Type B pancreatic cell (in vitro differentiated cells): ENCODE results near the gene GNAI1. TPM values are rescaled to one million over a fixed set of nuclear protein-coding genes. Genes with fewer than 3 reads are reported as not detected.

Experiments used
- DNase-seq: peaks from one replicate; pipeline ENCODE4 v3.0.0; 2021; ENCODE audit warnings: mixed read lengths; ENCODE audit not compliant: unreplicated experiment; ENCODE audit errors: extremely low spot score
- H3K27ac Mint-ChIP-seq: 2 replicates; pipeline ENCODE4 v1.8.0; 2021; ENCODE audit warnings: mild to moderate bottlenecking, mixed read lengths
- H3K27me3 Mint-ChIP-seq: 2 replicates; pipeline ENCODE4 v1.8.0; 2021; ENCODE audit warnings: mixed read lengths
- H3K36me3 Mint-ChIP-seq: 2 replicates; pipeline ENCODE4 v1.8.0; 2021; ENCODE audit warnings: mixed read lengths
- H3K4me1 Mint-ChIP-seq: one replicate; pipeline ENCODE4 v1.8.0; 2021; ENCODE audit warnings: mixed read lengths; ENCODE audit not compliant: unreplicated experiment
- H3K4me3 Mint-ChIP-seq: 2 replicates; pipeline ENCODE4 v1.8.0; 2021; ENCODE audit warnings: mild to moderate bottlenecking, mixed read lengths
- H3K9me3 Mint-ChIP-seq: 2 replicates; pipeline ENCODE4 v1.8.0; 2021; ENCODE audit warnings: mixed read lengths
- CTCF ChIP-seq: fragments of 200-600 bp; sonication (generic); conservative IDR thresholded peaks from 2 replicates; pipeline ENCODE4 v1.5.0; 2021; ENCODE audit warnings: antibody characterized with exemption, mild to moderate bottlenecking
- total RNA-seq: library from RNA; stranded (reverse); gene quantifications from 2 replicates; pipeline ENCODE4 v1.2.1, GENCODE V29; 2021; ENCODE audit warnings: low replicate concordance

GNAI1 gene
- total RNA-seq, 1 donor from 2014 or later = 39.2 TPM

DNA sequence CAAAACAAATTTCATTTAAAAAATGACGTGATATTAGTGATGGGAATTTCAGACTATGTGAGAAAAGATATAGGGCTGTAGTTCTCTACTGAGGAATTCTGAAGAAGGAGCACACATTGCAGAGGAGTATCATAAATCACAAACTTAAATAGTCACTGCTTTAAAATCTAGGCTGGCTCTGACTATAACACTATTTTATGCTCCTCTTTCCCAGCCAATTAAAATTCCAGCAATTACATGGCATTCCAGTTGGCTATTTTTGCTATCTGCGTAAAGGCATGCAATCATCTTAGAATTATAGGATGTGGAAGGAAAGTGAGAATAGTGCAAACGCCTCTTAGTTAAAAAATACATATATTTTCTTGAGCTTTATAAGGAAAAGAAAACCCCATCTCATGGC lies 123.1 kb downstream of the GNAI1 start:
- Mint-ChIP-seq H3K27me3 (peaks cover 3% of the 10 kb centered on the region), H3K36me3 (no peaks in the 10 kb centered on the region), H3K27ac (no peak overlapping the region), H3K4me3 (no peak overlapping the region), H3K4me1 (no peaks in the 10 kb centered on the region), H3K9me3 (no peaks in the 10 kb centered on the region)
- TF ChIP-seq CTCF = no peak
- DNase-seq = no peak

DNA sequence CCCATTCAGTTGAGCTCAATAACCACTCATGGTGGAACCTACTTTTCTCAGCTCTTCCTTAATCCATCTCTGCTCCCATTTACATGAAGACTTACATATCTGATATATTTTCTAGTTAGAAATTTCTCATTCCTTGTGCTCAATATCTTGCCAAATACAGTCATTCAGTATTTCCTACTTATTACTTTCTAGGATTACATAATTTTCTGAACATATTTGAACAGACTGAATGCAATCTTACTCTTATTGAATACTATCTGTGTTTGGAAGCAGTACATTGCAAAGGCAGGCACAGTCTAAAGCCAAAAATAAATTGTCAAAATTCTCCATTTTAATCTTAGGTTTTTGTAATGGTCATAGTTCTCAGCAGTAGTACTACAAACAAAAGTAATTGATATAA lies 126.0 kb downstream of the GNAI1 start:
- no peak for DNase-seq
- H3K4me1 Mint-ChIP-seq = no peaks in the 10 kb centered on the region

GRCh38 chr7:80263333-80263732 lies 128.7 kb downstream of the GNAI1 start:
- no peaks in the 10 kb centered on the region for H3K4me1 Mint-ChIP-seq
- no peak for TF ChIP-seq CTCF
- H3K9me3 Mint-ChIP-seq = no peaks in the 10 kb centered on the region
- DNase-seq = no peak
- H3K27me3 Mint-ChIP-seq = no peaks in the 10 kb centered on the region
- H3K4me3 Mint-ChIP-seq = no peak overlapping the region
- H3K36me3 Mint-ChIP-seq = no peaks in the 10 kb centered on the region
- H3K27ac Mint-ChIP-seq = no peak overlapping the region

More for the DNA sequence above, 126.0 kb downstream of the GNAI1 start:
- Mint-ChIP-seq H3K9me3 (no peaks in the 10 kb centered on the region), H3K27me3 (no peaks in the 10 kb centered on the region), H3K4me3 (no peak overlapping the region), H3K27ac (no peak overlapping the region), H3K36me3 (no peaks in the 10 kb centered on the region)
- no peak for TF ChIP-seq CTCF

- Mint-ChIP-seq H3K4me3 (no peak overlapping the region), H3K4me1 (no peaks in the 10 kb centered on the region), H3K27ac (no peak overlapping the region), H3K36me3 (no peaks in the 10 kb centered on the region), H3K27me3 (no peaks in the 10 kb centered on the region), H3K9me3 (no peaks in the 10 kb centered on the region)
- TF ChIP-seq CTCF = no peak
- DNase-seq = no peak
Observed at GRCh38 chr7:80263821-80264220, 129.2 kb downstream of the GNAI1 start.

GRCh38 chr7:80264769-80265495 lies 130.3 kb downstream of the GNAI1 start:
- H3K4me3 Mint-ChIP-seq = no peak overlapping the region
- no peak for TF ChIP-seq CTCF
- no peaks in the 10 kb centered on the region for H3K4me1 Mint-ChIP-seq
- no peaks in the 10 kb centered on the region for H3K9me3 Mint-ChIP-seq
- H3K27ac Mint-ChIP-seq = no peak overlapping the region
- no peak for DNase-seq
- no peaks in the 10 kb centered on the region for H3K27me3 Mint-ChIP-seq
- no peaks in the 10 kb centered on the region for H3K36me3 Mint-ChIP-seq
